Vagina (tissue), 2 donors: Measurements from ENCODE around the gene HOXA6. TPM values are rescaled to one million over a fixed set of nuclear protein-coding genes. Genes with fewer than 3 reads are reported as not detected.

Experiments
- DNase-seq, 2 donors: peaks; one replicate each; pipeline ENCODE4 v3.0.0-alpha.2; 2017; ENCODE audit errors: extremely low spot score in 2 of 2
- H3K27ac ChIP-seq: fragments of 200-600 bp; sonication (generic); one replicate; pipeline ENCODE4 v1.5.1; 2019
- H3K27me3 ChIP-seq: fragments of 200-600 bp; sonication (generic); one replicate; pipeline ENCODE4 v1.5.1; 2019
- H3K36me3 ChIP-seq, 2 donors: fragments of 200-600 bp; sonication (generic); one replicate each; pipeline ENCODE4 v1.5.1; 2017 to 2019
- H3K4me1 ChIP-seq: fragments of 200-600 bp; sonication (generic); one replicate; pipeline ENCODE4 v1.5.1; 2019
- H3K4me3 ChIP-seq, 2 donors: fragments of 200-600 bp; sonication (generic); 1 replicate in 1 of 2; 2 replicates in 1 of 2; pipeline ENCODE4 v1.5.1; 2016 to 2019
- H3K9me3 ChIP-seq: fragments of 200-600 bp; sonication (generic); one replicate; pipeline ENCODE4 v1.5.1; 2019
- CTCF ChIP-seq, 3 experiments: fragments of 450-650 bp in 2 of 3; fragments of 200-600 bp in 1 of 3; sonication (generic) in 1 of 3; IDR thresholded peaks; one replicate each; pipeline ENCODE4 v1.5.1; 2017 to 2019; ENCODE audit warnings: antibody characterized with exemption in 3 of 3, mild to moderate bottlenecking in 2 of 3, moderate library complexity in 2 of 3
- POLR2A ChIP-seq, 2 donors: fragments of 450-650 bp; IDR thresholded peaks; one replicate each; pipeline ENCODE4 v1.6.1; 2017; ENCODE audit warnings: antibody characterized with exemption in 2 of 2, mild to moderate bottlenecking in 2 of 2, moderate library complexity in 2 of 2
- POLR2AphosphoS5 ChIP-seq, 2 donors: sonication (generic); formaldehyde crosslinking; IDR thresholded peaks; one replicate each; pipeline ENCODE4 v1.9.0; 2017; ENCODE audit warnings: antibody characterized with exemption in 2 of 2, mild to moderate bottlenecking in 2 of 2, low read depth in 1 of 2; ENCODE audit not compliant: insufficient read depth in 1 of 2
- intact Hi-C: fragments of 100-400 bp; cut with DNase I; formaldehyde crosslinking; loops from one replicate; pipeline ENCODE4 v1.15.1; 2023
- total RNA-seq: library from RNA; depleted of rRNA; stranded (reverse); fragments of >200 nt; gene quantifications from one replicate; pipeline ENCODE4 v1.2.3, GENCODE V29; 2016

HOXA6 gene
- total RNA-seq, 1 donor from 2014 or later = 1.7 TPM

DNA sequence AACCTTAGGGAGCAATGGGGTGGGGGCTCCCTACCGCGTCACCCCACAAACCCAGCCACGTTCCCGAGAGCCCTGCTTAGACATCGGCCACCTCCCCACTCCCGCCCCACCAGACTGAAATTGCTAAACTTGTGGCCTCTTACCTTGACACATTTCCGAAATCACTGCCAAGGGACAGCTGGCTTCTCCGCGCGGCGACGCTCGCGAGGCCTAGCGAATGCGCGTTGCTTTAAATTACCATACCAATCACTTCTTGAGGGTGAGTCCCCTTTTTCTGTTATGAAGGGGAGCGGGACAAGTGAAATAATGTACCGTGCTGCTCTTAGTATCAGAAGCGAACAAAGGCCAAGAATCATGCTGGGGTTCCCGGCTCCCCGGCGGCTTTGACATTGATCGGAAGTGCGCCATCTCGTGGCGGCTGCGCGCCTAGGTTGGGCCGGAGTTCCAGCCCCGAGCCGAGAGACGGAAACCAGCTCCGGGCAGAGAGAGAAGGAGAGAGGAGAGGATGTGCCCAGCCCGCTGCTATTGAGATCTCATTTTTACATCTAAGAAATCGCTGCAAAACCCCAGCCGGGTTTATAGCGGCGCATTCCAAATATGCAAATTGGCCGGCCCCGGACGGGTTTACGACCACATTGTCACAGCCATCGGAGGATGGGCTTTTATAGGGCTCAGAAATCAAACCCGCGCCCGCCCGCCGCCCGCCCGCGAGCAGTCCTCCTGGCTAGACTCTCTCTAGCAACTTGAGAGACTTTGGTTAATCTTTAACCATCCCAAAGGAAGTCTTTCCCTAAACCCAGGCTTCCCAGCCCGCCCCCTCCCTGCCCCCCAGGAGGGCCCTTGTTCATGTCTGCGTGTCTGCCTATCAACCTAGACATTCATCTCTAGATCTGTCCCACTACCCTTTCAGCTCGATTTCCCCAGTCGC is 32.2 kb upstream of the HOXA6 start:
- H3K36me3 ChIP-seq = no peaks in the 10 kb centered on the region
- no peaks in the 10 kb centered on the region for H3K27me3 ChIP-seq
- no peaks in the 10 kb centered on the region for H3K9me3 ChIP-seq
- peak overlapping the region; percentile 99 for H3K27ac ChIP-seq
- intact Hi-C loops = no loop called here
- TF ChIP-seq CTCF (IDR thresholded peaks at IDR 0.05) (peak; percentile 45 to 86 (median 74)), POLR2A (IDR thresholded peaks at IDR 0.05) (peak in 1 of 2 donors; percentile 35), POLR2AphosphoS5 (IDR thresholded peaks at IDR 0.05; ENCODE audit: insufficient read depth in 1 of 2, low read depth in 1 of 2) (peak; percentile 59 to 85)
- H3K4me1 ChIP-seq = peaks cover 66% of the 10 kb centered on the region
- H3K4me3 ChIP-seq = peak overlapping the region; percentile 56 to 64
- DNase-seq = no peak

DNA sequence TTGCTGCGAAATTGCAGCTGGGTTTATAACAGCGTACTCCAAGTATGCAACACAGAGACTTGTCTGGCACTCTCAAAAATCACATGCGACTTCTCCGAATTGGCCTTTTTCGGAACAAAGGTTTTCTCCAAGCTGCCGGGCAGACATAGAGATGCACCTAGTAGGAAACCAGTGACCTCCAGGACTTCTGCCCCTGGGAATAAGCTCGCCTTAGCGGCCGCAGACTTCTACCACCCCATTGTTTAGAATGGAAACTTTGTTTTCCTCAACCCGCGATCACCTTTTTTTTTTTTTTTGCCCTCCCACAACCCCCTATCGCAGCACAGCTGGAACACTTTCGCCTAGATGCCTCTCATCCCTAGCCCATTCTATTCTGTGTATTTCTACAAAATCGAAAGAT is 31.5 kb upstream of the HOXA6 start:
- H3K27ac ChIP-seq = peak overlapping the region; percentile 99
- no peaks in the 10 kb centered on the region for H3K27me3 ChIP-seq
- H3K9me3 ChIP-seq = no peaks in the 10 kb centered on the region
- peak overlapping the region; percentile 56 to 64 for H3K4me3 ChIP-seq
- H3K4me1 ChIP-seq = peaks cover 73% of the 10 kb centered on the region
- no peak for DNase-seq
- intact Hi-C loops = no loop called here
- H3K36me3 ChIP-seq = no peaks in the 10 kb centered on the region
- TF ChIP-seq POLR2A (IDR thresholded peaks at IDR 0.05) (no peak), POLR2AphosphoS5 (IDR thresholded peaks at IDR 0.05; ENCODE audit: insufficient read depth in 1 of 2, low read depth in 1 of 2) (no peak), CTCF (IDR thresholded peaks at IDR 0.05) (no peak)

DNA sequence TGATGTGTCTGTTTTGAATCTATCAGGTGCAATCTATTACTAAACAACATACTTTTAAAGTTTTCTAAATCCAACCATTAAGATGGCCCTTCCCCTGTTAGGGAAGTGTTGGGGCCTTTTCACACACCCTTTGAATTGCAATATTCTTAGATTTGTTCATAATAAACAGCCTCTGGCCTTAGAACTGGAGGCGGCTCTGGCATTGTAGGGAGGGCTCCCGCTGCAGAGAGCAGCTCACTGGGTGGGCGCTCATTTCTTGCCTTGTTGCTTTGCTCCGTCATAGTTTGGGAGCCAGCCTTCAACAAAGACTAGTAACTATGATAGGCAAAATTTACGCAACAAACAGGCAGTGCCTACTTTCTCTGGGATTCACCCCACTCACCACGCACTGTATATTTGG is 30.8 kb upstream of the HOXA6 start:
- Histone ChIP-seq H3K36me3 (no peaks in the 10 kb centered on the region), H3K4me3 (peak overlapping the region; percentile 56 to 64), H3K27me3 (no peaks in the 10 kb centered on the region), H3K9me3 (no peaks in the 10 kb centered on the region), H3K27ac (peak overlapping the region; percentile 99), H3K4me1 (peaks cover 68% of the 10 kb centered on the region)
- intact Hi-C loops = no loop called here
- no peak for DNase-seq
- TF ChIP-seq POLR2AphosphoS5 (IDR thresholded peaks at IDR 0.05; ENCODE audit: insufficient read depth in 1 of 2, low read depth in 1 of 2) (peak in 1 of 2 donors; percentile 7), POLR2A (IDR thresholded peaks at IDR 0.05) (no peak)

- Histone ChIP-seq H3K36me3 (no peaks in the 10 kb centered on the region), H3K27ac (peak overlapping the region; percentile 99), H3K27me3 (no peaks in the 10 kb centered on the region), H3K4me1 (peaks cover 66% of the 10 kb centered on the region), H3K4me3 (peak overlapping the region; percentile 56 to 64), H3K9me3 (no peaks in the 10 kb centered on the region)
- no peak for TF ChIP-seq POLR2AphosphoS5 (IDR thresholded peaks at IDR 0.05; ENCODE audit: insufficient read depth in 1 of 2, low read depth in 1 of 2)
- no peak for TF ChIP-seq CTCF (IDR thresholded peaks at IDR 0.05)
- no peak for TF ChIP-seq POLR2A (IDR thresholded peaks at IDR 0.05)
- no peak for DNase-seq
- intact Hi-C loops = no loop called here
These were observed 30.3 kb upstream of the HOXA6 start for GRCh38 chr7:27177795-27178320.

GRCh38 chr7:27176962-27177794 is 29.6 kb upstream of the HOXA6 start:
- H3K4me1 ChIP-seq = peaks cover 66% of the 10 kb centered on the region
- H3K27me3 ChIP-seq = no peaks in the 10 kb centered on the region
- intact Hi-C loops = no loop called here
- H3K36me3 ChIP-seq = no peaks in the 10 kb centered on the region
- no peak for DNase-seq
- TF ChIP-seq POLR2AphosphoS5 (IDR thresholded peaks at IDR 0.05; ENCODE audit: insufficient read depth in 1 of 2, low read depth in 1 of 2) (peak in 1 of 2 donors; percentile 48), CTCF (IDR thresholded peaks at IDR 0.05) (no peak)
- H3K27ac ChIP-seq = peak overlapping the region; percentile 99
- H3K4me3 ChIP-seq = peak overlapping the region; percentile 56 to 64
- H3K9me3 ChIP-seq = no peaks in the 10 kb centered on the region
